HG03066 (cell line): ENCODE data around the gene KPNA3.

Experiments used
- ATAC-seq: cut with Tn5 transposase; IDR thresholded peaks from one replicate; pipeline ENCODE4 v1.9.1; 2021; ENCODE audit warnings: low read depth; ENCODE audit not compliant: unreplicated experiment

Gene KPNA3

GRCh38 chr13:49683489-49683888 is 109.0 kb downstream of the KPNA3 start:
- ATAC-seq = peak; percentile 56

DNA sequence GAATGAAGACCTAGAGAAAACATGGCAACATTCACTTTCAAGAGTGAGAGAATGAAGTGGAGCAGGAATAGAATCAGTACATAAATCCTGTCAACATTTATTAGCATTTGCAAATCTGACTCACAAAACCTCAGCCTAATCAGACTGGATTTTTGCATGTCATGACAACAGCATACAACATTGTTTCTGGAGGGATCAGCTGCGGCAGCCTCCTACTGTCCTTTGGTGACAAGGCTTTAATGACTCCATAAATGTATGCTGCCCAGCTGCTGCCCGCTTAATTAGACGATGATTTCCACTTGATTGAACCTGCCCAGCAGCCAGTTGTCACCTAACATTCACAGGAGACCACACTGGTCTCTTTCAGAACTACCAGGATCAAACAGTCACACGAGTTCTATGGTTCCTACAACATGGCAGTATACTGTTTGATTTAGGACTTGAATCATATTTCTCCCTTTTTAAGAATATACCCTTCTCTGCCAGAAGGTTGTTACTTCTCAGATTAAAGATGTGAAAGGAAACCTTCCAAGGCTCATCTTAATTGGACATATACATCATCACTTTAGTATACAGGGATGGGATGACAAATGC is 110.5 kb downstream of the KPNA3 start:
- no peak for ATAC-seq

GRCh38 chr13:49679246-49679645 is 113.2 kb downstream of the KPNA3 start:
- ATAC-seq = no peak

GRCh38 chr13:49678191-49678914 is 114.1 kb downstream of the KPNA3 start:
- no peak for ATAC-seq

DNA sequence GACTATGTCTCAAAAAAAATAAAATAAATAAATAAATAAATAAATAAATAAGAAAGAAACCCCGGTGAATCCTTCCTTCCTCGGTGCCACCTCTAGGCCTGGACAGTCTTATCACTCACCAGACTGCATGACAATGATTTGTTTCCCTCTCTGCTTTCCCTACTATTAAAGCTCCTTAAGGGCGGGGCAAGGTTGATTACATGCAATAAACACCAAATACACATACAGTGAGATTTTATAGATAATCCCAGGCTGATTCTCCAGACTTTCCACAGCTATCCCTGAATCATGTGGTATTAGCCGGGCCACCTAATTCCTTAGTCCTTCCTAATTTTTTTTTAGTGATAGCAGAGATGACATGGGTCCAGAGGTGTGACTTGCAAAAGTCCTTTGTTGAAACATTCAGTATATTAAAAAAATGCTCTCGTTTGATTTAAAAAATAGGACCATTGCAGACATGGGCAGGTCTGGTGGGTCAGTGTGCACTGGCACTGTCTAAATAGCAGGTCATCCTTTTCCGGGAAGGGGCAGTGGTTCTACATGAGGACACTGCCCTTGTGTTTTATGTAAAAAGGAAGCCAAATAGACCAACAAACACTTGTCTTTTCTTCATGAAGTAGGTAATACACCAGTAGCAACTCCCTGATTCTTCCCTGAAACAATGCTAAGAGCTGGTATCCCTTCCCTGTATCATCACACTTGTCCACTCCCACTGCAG is 115.7 kb downstream of the KPNA3 start:
- no peak for ATAC-seq

DNA sequence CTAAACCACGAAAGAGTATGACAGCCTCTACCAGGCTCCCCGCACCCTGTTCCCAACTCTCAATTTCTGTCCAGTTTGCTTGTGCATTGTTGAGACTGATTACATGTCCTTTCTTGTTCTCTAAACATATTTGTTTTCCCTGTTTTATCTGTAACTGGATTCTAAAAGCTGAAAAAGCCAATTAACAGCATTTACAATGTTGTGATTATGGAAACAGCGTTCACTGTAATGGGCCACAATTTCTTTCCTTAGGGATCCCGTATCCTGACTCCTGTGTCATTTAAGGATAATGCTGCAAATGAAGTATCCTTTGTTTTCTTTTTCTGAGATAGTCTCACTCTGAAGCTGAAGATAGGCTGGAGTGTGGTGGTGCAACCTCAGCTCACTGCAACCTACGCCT is 121.7 kb downstream of the KPNA3 start:
- no peak for ATAC-seq

GRCh38 chr13:49669735-49670309 is 122.7 kb downstream of the KPNA3 start:
- no peak for ATAC-seq

DNA sequence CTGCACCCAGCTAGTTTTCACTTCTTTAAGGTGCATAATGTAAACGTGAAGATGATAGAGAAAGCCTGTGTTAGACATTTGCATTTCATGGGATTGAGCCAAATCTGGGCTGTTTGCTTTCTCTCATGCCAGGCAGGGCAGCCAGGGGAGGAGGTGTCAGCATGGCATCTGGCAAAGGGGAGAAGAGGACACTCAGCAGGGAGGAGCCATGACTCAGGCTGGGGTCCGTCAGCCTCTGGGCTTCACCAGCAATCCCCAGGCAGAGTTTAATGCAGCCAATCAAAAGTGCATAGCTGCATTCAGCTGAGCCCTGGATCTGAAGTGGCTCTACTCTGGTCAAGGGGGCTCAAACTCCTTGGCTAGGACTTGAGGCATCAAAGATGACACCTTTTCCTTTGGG is 124.7 kb downstream of the KPNA3 start:
- ATAC-seq = no peak

- no peak for ATAC-seq
These were observed 127.9 kb downstream of the KPNA3 start for GRCh38 chr13:49664606-49665005.

- no peak for ATAC-seq
These were observed 135.2 kb downstream of the KPNA3 start for GRCh38 chr13:49657241-49657641.

DNA sequence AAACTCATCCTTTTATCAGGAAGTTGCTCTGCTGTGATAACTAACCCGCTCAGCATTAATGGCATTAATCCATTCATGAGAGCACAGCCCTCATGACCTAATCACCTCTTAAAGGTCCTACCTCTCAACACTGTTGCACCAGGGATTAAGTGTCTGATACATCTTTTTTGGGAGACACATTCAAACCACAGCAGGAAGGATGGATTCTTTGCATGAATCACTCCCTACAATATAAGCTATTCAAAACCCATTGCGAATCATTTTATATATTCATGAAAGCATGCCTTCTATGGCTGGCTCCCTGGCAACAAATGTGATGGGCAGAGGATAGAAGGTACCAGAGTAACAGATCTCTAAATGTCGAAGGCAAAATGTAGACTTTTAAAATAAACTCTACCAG is 136.6 kb downstream of the KPNA3 start:
- ATAC-seq = no peak

GRCh38 chr13:49654011-49654410 is 138.5 kb downstream of the KPNA3 start:
- no peak for ATAC-seq

DNA sequence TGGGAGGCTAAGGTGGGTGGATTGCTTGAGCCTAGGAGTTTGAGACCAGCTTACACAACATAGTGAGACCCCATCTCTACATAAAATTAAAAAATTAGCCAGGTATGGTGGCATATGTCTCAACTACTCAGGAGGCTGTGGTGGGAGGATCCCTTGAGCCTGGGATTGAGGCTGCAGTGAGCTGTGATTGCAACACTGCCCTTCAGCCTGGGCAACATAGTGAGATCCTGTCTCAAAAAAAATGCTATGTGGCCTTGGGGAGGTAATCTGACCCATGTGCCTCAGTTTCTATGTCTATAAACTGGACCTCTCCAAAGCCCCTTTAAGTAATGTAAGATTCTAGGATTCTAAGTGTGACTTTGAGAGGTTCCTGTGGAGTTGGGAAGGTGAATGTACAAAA is 139.0 kb downstream of the KPNA3 start:
- no peak for ATAC-seq

DNA sequence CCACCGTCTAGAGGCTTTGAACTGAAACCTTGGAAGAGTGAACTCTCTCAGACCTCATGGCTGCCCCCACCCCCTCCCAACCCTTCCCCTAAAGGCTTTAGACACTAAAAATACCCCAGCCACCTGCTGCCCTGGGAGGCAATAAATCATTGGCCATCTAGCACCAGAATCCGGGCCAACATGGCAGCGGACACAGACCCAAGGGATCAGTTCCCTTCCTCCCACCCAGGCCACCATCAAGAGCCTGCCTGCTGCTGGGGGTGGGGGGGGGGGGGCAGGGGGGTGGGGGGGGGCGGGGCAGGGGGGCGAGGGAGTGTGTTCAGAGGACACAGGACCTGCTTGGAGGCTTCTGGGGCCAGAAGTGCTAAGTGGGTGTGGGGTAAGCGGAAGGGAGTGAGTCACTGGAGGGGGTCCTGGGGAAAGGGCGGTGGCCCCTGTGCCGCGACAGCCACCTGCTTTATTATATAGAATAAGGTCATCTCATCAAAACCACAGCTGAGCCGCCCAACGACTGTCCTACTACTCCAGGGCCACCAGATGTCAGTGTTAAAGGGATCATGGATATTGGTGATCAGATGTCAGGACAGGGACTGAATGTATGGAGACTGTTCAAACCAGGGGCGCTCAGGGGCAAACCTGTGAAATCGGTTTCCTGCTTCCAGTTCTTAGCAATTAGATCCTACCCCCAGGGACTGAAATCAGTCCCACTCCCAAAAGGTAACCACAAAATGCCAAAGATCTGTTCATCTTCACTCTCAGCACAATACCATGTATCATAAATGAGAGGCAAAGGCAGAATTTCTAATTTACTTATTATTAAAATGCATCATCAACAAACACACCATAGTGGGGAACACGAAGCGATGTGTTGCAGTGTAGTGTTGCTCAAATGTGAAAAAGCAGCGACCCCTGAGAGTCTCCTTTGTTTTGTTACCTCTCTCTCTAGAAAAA is 139.9 kb downstream of the KPNA3 start:
- peak; percentile 62 for ATAC-seq

DNA sequence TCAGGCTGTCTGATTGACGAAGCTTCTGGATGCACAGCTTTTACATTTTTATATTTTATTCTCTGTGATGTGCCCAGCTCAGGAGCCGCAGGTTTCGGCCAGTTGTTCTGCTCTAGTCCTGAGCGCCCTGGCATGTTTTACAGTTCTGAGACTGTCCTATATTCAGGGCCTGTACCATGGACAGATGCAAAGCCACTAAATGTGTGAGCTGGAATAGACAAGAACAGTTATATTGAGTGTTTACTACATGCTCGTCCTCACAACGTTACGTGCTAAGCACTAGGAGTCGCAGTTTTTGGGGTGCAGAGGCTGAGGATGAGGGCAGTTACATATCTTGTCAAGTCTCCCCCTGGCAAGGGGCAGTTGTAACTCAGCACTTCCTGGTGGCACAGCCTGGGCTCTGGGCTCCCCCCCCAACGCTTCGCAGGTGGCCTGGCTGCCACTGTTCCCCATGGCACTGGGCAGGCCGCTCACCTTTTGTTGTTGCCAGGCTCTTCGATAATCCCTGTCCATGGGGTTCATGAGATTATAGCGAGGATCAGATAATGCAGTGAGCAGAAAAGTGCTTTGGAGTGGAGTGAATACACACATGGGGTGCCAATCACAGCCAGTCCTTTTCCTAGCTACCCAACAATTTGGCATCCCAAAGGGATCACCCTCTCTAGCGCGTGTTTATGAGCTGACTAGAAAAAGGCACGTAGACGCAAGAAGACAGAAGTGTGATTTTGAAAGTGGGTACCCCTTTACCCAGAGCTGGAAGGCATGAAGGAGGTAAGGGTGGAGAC is 140.7 kb downstream of the KPNA3 start:
- no peak for ATAC-seq

DNA sequence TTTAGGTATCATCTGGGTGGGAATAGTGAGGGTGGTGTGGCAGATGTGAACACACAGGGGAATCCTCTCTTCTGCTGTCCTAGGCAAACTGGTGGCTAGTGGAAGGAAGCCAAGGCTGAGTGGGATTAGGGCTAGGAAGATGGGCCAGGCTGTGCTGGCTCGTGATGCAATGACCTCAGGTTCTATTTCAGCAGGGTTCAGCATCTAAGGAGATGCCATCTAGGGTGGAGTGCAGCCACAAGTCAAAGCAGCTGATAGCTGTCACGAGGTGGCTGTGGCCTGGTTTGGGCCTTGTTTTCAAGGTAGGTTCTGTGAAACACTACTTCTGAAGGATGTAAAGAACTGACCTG is 142.5 kb downstream of the KPNA3 start:
- no peak for ATAC-seq
